AG09309 (cell line): Measurements from ENCODE around the gene ZNF574.

ENCODE experiments used
- DNase-seq: peaks from one replicate; pipeline ENCODE4 v3.0.0-alpha.2; 2010; ENCODE audit warnings: low read depth
- H3K4me3 ChIP-seq: 2 replicates; pipeline ENCODE4 v1.5.1; 2011; ENCODE audit warnings: mild to moderate bottlenecking, low read depth, low read length, moderate library complexity; ENCODE audit not compliant: control insufficient read depth
- CTCF ChIP-seq: IDR thresholded peaks from 2 replicates; pipeline ENCODE4 v1.5.1; 2011; ENCODE audit warnings: mild to moderate bottlenecking, low read depth, low read length, inconsistent platforms; ENCODE audit not compliant: insufficient read depth, control insufficient read depth; ENCODE audit errors: missing control alignments

ZNF574 gene

GRCh38 chr19:42093505-42093904, 17.5 kb downstream of the ZNF574 start:
- DNase-seq: no peak
- H3K4me3 ChIP-seq: no peak overlapping the region
- no peak for TF ChIP-seq CTCF

- no peak for TF ChIP-seq CTCF
- DNase-seq: no peak
- H3K4me3 ChIP-seq: no peak overlapping the region
These were observed 18.0 kb downstream of the ZNF574 start for GRCh38 chr19:42093926-42094325.

GRCh38 chr19:42095142-42095813, 19.3 kb downstream of the ZNF574 start:
- no peak for TF ChIP-seq CTCF
- no peak overlapping the region for H3K4me3 ChIP-seq
- DNase-seq: no peak

GRCh38 chr19:42095814-42096230, 19.9 kb downstream of the ZNF574 start:
- DNase-seq: no peak
- no peak overlapping the region for H3K4me3 ChIP-seq
- TF ChIP-seq CTCF: no peak

GRCh38 chr19:42096255-42096837, 20.4 kb downstream of the ZNF574 start:
- H3K4me3 ChIP-seq: no peak overlapping the region
- no peak for DNase-seq
- no peak for TF ChIP-seq CTCF

- DNase-seq: no peak
- H3K4me3 ChIP-seq: no peak overlapping the region
- no peak for TF ChIP-seq CTCF
These were observed 21.5 kb downstream of the ZNF574 start for GRCh38 chr19:42097461-42097860.

GRCh38 chr19:42098781-42099180, 22.8 kb downstream of the ZNF574 start:
- no peak overlapping the region for H3K4me3 ChIP-seq
- no peak for DNase-seq
- TF ChIP-seq CTCF: no peak
